GM21717 (cell line): ENCODE measurements around the gene SPACA7.
"Not testable (repeated sequence)": the region's sequence is repeated elsewhere in the genome, so short reads cannot be mapped to it uniquely, and the experiment has no call there.

Experiments used
- ATAC-seq: cut with Tn5 transposase; IDR thresholded peaks from one replicate; pipeline ENCODE4 v1.9.1; 2021; ENCODE audit warnings: mild to moderate bottlenecking, moderate library complexity; ENCODE audit not compliant: unreplicated experiment

SPACA7 gene

GRCh38 chr13:112349681-112350080 lies 26.5 kb upstream of the SPACA7 start:
- ATAC-seq: no peak

GRCh38 chr13:112350300-112350699 lies 25.9 kb upstream of the SPACA7 start:
- ATAC-seq: no peak

GRCh38 chr13:112351825-112352224 lies 24.3 kb upstream of the SPACA7 start:
- ATAC-seq: no peak

GRCh38 chr13:112353856-112354255 lies 22.3 kb upstream of the SPACA7 start:
- ATAC-seq: no peak

- no peak for ATAC-seq
Measured at GRCh38 chr13:112354330-112355273, 21.6 kb upstream of the SPACA7 start.

- no peak for ATAC-seq
Measured at GRCh38 chr13:112355274-112355838, 20.8 kb upstream of the SPACA7 start.

- ATAC-seq: no peak
Measured at GRCh38 chr13:112356190-112356589, 20.0 kb upstream of the SPACA7 start.

GRCh38 chr13:112358156-112358555 lies 18.0 kb upstream of the SPACA7 start:
- ATAC-seq: no peak

GRCh38 chr13:112362021-112362420 lies 14.1 kb upstream of the SPACA7 start:
- ATAC-seq: no peak

- no peak for ATAC-seq
Measured at GRCh38 chr13:112363867-112364528, 12.2 kb upstream of the SPACA7 start.

- no peak for ATAC-seq
Measured at GRCh38 chr13:112366907-112367646, 9.1 kb upstream of the SPACA7 start.

- ATAC-seq: no peak
Measured at GRCh38 chr13:112368883-112369282, 7.3 kb upstream of the SPACA7 start.

- ATAC-seq: no peak
Measured at GRCh38 chr13:112370311-112370710, 5.8 kb upstream of the SPACA7 start.

GRCh38 chr13:112374271-112374670 lies 1.9 kb upstream of the SPACA7 start:
- ATAC-seq: no peak

GRCh38 chr13:112391746-112392145 lies 15.6 kb downstream of the SPACA7 start:
- no peak for ATAC-seq

GRCh38 chr13:112392719-112393118 lies 16.6 kb downstream of the SPACA7 start:
- no peak for ATAC-seq

- not testable (repeated sequence) for ATAC-seq
Measured at GRCh38 chr13:112395022-112395421, 18.9 kb downstream of the SPACA7 start.

GRCh38 chr13:112395941-112396340 lies 19.8 kb downstream of the SPACA7 start:
- ATAC-seq: not testable (repeated sequence)

- ATAC-seq: no peak
Measured at GRCh38 chr13:112397108-112397507, 21.0 kb downstream of the SPACA7 start.

- not testable (repeated sequence) for ATAC-seq
Measured at GRCh38 chr13:112398347-112398746, 22.2 kb downstream of the SPACA7 start.

- ATAC-seq: not testable (repeated sequence)
Measured at GRCh38 chr13:112409828-112410227, 33.7 kb downstream of the SPACA7 start.
